Breast epithelium (tissue), 4 donors: ENCODE measurements around the gene ATP6V0E2. TPM values are rescaled to one million over a fixed set of nuclear protein-coding genes. Genes with fewer than 3 reads are reported as not detected.
A peak's percentile ranks its signal among the peaks of the same experiment; 100 is the strongest.

Experiments used
- DNase-seq, 2 donors: peaks; one replicate each; pipeline ENCODE4 v3.0.0-alpha.2; 2019; ENCODE audit warnings: low spot score in 2 of 2
- H3K27ac ChIP-seq, 2 donors: fragments of 200-600 bp; sonication (generic) in 1 of 2; one replicate each; pipeline ENCODE4 v1.5.1; 2016 to 2019; ENCODE audit warnings: mild to moderate bottlenecking in 1 of 2
- H3K27me3 ChIP-seq, 2 donors: fragments of 200-600 bp; sonication (generic) in 1 of 2; one replicate each; pipeline versions ENCODE4 v1.5.1 to v1.6.0; 2017 to 2019; ENCODE audit warnings: control low read depth in 1 of 2, mild to moderate bottlenecking in 1 of 2
- H3K36me3 ChIP-seq: fragments of 200-600 bp; one replicate; pipeline ENCODE4 v1.5.1; 2019
- H3K4me1 ChIP-seq, 2 donors: fragments of 200-600 bp; sonication (generic); one replicate each; pipeline ENCODE4 v1.5.1; 2016 to 2019; ENCODE audit warnings: control low read depth in 1 of 2
- H3K4me3 ChIP-seq, 3 donors: fragments of 200-600 bp; sonication (generic); 1 replicate in 2 of 3; 2 replicates in 1 of 3; pipeline ENCODE4 v1.5.1; 2016 to 2019; ENCODE audit warnings: mild to moderate bottlenecking in 3 of 3, moderate library complexity in 2 of 3
- H3K9me3 ChIP-seq, 2 donors: fragments of 200-600 bp; sonication (generic) in 1 of 2; one replicate each; pipeline ENCODE4 v1.5.1; 2016 to 2019; ENCODE audit warnings: control low read depth in 1 of 2
- CTCF ChIP-seq, 3 donors: fragments of 450-650 bp; IDR thresholded peaks; one replicate each; pipeline ENCODE4 v1.5.1; 2016 to 2017; ENCODE audit warnings: antibody characterized with exemption in 3 of 3, mild to moderate bottlenecking in 3 of 3, moderate library complexity in 3 of 3
- POLR2A ChIP-seq: fragments of 450-650 bp; IDR thresholded peaks from one replicate; pipeline ENCODE4 v1.6.1; 2016; ENCODE audit warnings: antibody characterized with exemption, mild to moderate bottlenecking, moderate library complexity
- POLR2AphosphoS5 ChIP-seq, 3 donors: sonication (generic); formaldehyde crosslinking; IDR thresholded peaks; one replicate each; pipeline ENCODE4 v1.6.1; 2017; ENCODE audit warnings: antibody characterized with exemption in 3 of 3
- intact Hi-C: fragments of 100-400 bp; cut with DNase I; formaldehyde crosslinking; loops from one replicate; pipeline ENCODE4 v1.15.1; 2023; ENCODE audit warnings: low total_unique reads
- total RNA-seq, 3 donors: library from RNA; depleted of rRNA; stranded (reverse); fragments of >200 nt; gene quantifications; one replicate each; pipeline ENCODE4 v1.1.0, GENCODE V29; 2016

Gene ATP6V0E2
- total RNA-seq = 10 to 100 TPM; 18.4 to 29.2 (median 23.1) TPM

GRCh38 chr7:149873074-149873969 is at the start of gene ATP6V0E2:
ATP6V0E2 (plus strand) TSS chr7:149873969; CDS start chr7:149874066, 97 bp downstream.
- peak within 1 kb of the TSS; percentile 93 to 94 for H3K27ac ChIP-seq

DNA sequence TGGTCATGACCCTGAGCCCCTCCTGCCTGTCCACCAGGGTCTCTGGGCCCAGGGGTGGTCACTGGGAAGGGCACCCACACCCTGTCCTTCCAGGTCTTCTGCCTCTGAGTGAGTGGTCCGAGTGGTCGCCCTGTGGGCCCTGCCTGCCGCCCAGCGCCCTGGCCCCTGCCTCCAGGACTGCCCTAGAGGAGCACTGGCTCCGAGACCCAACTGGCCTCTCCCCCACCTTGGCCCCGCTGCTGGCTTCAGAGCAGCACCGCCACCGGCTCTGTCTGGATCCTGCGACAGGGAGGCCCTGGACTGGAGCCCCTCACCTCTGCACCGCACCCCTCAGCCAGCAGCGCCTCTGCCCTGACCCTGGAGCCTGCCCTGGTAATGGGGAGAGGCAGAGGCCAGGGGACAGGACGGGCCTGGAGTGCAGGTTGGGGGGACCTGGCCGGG is 49.4 kb upstream of the ATP6V0E2 start:
- Histone ChIP-seq H3K4me1 (no peaks in the 10 kb centered on the region), H3K9me3 (no peaks in the 10 kb centered on the region), H3K27me3 (no peaks in the 10 kb centered on the region), H3K36me3 (no peaks in the 10 kb centered on the region), H3K4me3 (no peak overlapping the region), H3K27ac (no peak overlapping the region)
- intact Hi-C loops = no loop called here
- TF ChIP-seq POLR2A (no peak), POLR2AphosphoS5 (IDR thresholded peaks at IDR 0.05) (no peak), CTCF (IDR thresholded peaks at IDR 0.05) (no peak)
- DNase-seq = no peak

More at GRCh38 chr7:149873074-149873969, at the start of gene ATP6V0E2:
- H3K27me3 ChIP-seq = no peaks in the 10 kb centered on the region
- intact Hi-C loops = no loop called here
- no peaks in the 10 kb centered on the region for H3K9me3 ChIP-seq
- peaks cover 2 to 5% of the 10 kb centered on the region in 2 donors for H3K4me1 ChIP-seq
- peak within 1 kb of the TSS; percentile 76 to 89 (median 85) for H3K4me3 ChIP-seq
- peak; percentile 90 to 91 for DNase-seq
- no peak for TF ChIP-seq CTCF (IDR thresholded peaks at IDR 0.05)
- TF ChIP-seq POLR2AphosphoS5 (IDR thresholded peaks at IDR 0.05) = peak in 2 of 3 donors; percentile 8 to 62
- no peak for TF ChIP-seq POLR2A
- no peaks in the 10 kb centered on the region for H3K36me3 ChIP-seq

DNA sequence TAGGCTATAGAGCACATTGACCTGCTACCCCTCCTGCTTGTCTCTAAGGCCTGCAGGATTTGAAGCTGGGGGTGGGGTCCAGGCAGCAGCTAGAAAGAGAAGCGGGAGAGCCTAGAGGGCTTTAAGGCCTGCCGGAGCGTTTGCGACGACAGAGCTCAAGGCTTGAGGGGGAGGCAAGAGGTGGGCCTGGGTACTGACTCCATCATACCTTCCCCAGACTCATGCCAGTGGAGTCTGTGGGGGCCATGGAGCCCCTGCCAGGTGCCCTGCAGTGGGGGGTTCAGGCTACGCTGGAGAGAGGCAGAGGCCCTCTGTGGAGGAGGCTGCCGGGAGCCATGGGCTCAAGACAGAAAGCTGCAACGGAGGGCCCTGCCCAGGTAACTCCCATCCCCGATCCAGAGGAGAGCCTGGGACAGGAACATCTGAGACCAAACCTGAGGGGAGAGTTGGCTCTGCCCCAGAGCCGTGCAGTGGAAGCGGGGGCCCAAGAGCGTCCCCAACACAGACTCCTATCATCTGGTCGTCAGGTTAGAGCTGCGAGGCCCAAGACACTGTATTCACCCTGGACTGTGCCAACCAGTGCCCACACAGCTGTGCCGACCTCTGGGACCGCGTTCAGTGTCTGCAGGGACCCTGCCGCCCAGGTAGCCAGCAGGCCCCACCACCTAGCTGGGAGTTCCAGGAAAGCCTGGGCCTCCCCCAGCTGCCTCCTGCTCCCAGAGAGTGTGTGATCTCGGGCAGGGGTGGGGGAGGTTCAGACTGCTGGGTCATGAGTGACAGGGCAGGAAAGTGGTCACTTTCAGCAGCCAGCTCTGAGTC is 48.8 kb upstream of the ATP6V0E2 start:
- no peak for DNase-seq
- H3K27ac ChIP-seq = no peak overlapping the region
- no peak overlapping the region for H3K4me3 ChIP-seq
- no peak for TF ChIP-seq POLR2AphosphoS5 (IDR thresholded peaks at IDR 0.05)
- TF ChIP-seq POLR2A = no peak
- no peak for TF ChIP-seq CTCF (IDR thresholded peaks at IDR 0.05)
- intact Hi-C loops = no loop called here
- H3K36me3 ChIP-seq = no peaks in the 10 kb centered on the region
- H3K4me1 ChIP-seq = no peaks in the 10 kb centered on the region
- no peaks in the 10 kb centered on the region for H3K9me3 ChIP-seq
- H3K27me3 ChIP-seq = no peaks in the 10 kb centered on the region

DNA sequence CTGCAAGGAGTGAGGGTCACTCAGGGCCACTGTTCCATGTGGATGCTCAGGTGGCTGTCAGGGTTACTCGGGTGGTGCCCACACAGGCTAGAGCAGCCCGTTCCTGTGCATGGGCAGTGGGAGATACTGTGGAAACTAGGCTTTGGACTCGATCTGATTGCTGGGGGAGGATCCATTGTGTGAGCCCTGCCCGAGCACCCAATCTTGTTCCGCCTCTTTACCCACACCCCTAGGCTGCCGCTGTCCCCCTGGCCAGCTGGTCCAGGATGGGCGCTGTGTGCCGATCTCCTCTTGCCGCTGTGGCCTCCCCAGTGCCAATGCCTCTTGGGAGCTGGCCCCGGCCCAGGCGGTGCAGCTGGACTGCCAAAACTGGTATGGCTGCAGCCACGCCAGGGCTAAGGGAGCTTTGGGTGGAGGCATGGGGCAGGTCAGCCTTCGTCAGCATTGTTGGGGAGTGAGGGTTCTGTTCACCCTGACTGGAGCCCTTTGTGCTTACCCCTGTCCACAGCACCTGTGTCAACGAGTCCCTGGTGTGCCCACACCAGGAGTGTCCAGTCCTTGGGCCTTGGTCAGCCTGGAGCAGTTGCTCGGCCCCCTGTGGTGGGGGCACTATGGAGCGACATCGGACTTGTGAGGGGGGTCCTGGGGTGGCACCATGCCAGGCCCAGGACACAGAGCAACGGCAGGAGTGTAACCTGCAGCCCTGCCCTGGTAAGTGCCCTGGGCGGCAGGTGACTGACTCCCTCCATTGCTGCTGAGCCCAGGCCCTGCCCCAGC is 48.0 kb upstream of the ATP6V0E2 start:
- intact Hi-C loops = no loop called here
- Histone ChIP-seq H3K27ac (no peak overlapping the region), H3K4me3 (no peak overlapping the region), H3K36me3 (no peaks in the 10 kb centered on the region), H3K4me1 (no peaks in the 10 kb centered on the region), H3K27me3 (no peaks in the 10 kb centered on the region), H3K9me3 (no peaks in the 10 kb centered on the region)
- TF ChIP-seq POLR2A (no peak), POLR2AphosphoS5 (IDR thresholded peaks at IDR 0.05) (no peak), CTCF (IDR thresholded peaks at IDR 0.05) (no peak)
- peak in 1 of 2 donors; percentile 39 for DNase-seq
